HCT116 (cell line): ENCODE measurements around the gene COG8.

ENCODE experiments used
- CEBPB ChIP-seq: IDR thresholded peaks from 2 replicates; pipeline ENCODE4 v1.6.1; 2012; ENCODE audit warnings: low read depth
- EZH2 ChIP-seq: fragments of 200-600 bp; sonication (generic); IDR thresholded peaks from 2 replicates; pipeline ENCODE4 v1.6.1; 2017; ENCODE audit warnings: antibody characterized with exemption, mixed run types
- POLR2A ChIP-seq: IDR thresholded peaks from 2 replicates; pipeline ENCODE4 v1.7.0; 2011; ENCODE audit warnings: borderline replicate concordance; ENCODE audit not compliant: insufficient read depth, insufficient read length; ENCODE audit errors: extremely low read depth
- POLR2AphosphoS5 ChIP-seq: IDR thresholded peaks from 2 replicates; pipeline ENCODE4 v1.6.1; 2011; ENCODE audit warnings: mild to moderate bottlenecking, low read depth, low read length, moderate library complexity
- RAD21 ChIP-seq: IDR thresholded peaks from 2 replicates; pipeline ENCODE4 v1.6.1; 2012; ENCODE audit warnings: low read depth, mild to moderate bottlenecking
- SIN3A ChIP-seq: IDR thresholded peaks from 2 replicates; pipeline ENCODE4 v1.6.1; 2012; ENCODE audit warnings: low read depth
- TF ChIP-seq, protein P1 (sequence below), 3 experiments: fragments of 200-600 bp in 1 of 3; sonication (generic) in 1 of 3; IDR thresholded peaks in 2 of 3; conservative IDR thresholded peaks in 1 of 3; 2 replicates each; pipeline ENCODE4 v1.5.1; 2012 to 2017; ENCODE audit warnings: low read depth in 2 of 3, low read length in 2 of 3, antibody characterized with exemption in 1 of 3, borderline replicate concordance in 1 of 3, control low read depth in 1 of 3, mild to moderate bottlenecking in 1 of 3, mixed read lengths in 1 of 3, mixed run types in 1 of 3, moderate library complexity in 1 of 3; ENCODE audit not compliant: insufficient read depth in 1 of 3
- TF ChIP-seq, protein P2 (sequence below): IDR thresholded peaks from 2 replicates; pipeline ENCODE4 v1.6.1; 2012
- TF ChIP-seq, protein P3 (sequence below): IDR thresholded peaks from 2 replicates; pipeline ENCODE4 v1.6.1; 2012
- TF ChIP-seq, protein P4 (sequence below): IDR thresholded peaks from 2 replicates; pipeline ENCODE4 v1.6.1; 2011; ENCODE audit warnings: mild to moderate bottlenecking, low read length, moderate library complexity; ENCODE audit not compliant: insufficient replicate concordance; ENCODE audit errors: extremely low read depth

DNA sequence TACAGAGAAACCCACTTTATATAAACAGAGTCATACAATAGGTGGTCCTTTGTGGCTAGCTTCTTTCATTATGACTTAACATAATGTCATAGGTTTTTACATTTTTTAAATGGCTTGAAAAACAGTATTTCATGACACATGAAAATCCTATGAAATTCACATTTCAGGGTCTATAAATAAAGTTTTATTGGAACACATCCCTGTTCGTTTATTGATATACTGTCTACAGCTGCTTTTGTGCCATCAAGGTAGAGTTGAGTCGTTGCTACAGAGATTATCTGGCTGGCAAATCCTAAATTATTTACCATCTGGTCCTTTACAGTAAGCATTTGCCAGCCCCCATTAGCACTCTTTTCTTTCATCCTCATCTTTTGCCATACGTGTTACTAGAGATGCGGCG is 25.9 kb downstream of the COG8 start:
- TF ChIP-seq, protein P1, sequence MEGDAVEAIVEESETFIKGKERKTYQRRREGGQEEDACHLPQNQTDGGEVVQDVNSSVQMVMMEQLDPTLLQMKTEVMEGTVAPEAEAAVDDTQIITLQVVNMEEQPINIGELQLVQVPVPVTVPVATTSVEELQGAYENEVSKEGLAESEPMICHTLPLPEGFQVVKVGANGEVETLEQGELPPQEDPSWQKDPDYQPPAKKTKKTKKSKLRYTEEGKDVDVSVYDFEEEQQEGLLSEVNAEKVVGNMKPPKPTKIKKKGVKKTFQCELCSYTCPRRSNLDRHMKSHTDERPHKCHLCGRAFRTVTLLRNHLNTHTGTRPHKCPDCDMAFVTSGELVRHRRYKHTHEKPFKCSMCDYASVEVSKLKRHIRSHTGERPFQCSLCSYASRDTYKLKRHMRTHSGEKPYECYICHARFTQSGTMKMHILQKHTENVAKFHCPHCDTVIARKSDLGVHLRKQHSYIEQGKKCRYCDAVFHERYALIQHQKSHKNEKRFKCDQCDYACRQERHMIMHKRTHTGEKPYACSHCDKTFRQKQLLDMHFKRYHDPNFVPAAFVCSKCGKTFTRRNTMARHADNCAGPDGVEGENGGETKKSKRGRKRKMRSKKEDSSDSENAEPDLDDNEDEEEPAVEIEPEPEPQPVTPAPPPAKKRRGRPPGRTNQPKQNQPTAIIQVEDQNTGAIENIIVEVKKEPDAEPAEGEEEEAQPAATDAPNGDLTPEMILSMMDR (IDR thresholded peaks at IDR 0.05 in 2 of 3, conservative IDR thresholded peaks at IDR 0.05 in 1 of 3; ENCODE audit: borderline replicate concordance in 1 of 3, insufficient read depth in 1 of 3, low read depth in 2 of 3, low read length in 2 of 3), result no peak
- TF ChIP-seq, protein P2, sequence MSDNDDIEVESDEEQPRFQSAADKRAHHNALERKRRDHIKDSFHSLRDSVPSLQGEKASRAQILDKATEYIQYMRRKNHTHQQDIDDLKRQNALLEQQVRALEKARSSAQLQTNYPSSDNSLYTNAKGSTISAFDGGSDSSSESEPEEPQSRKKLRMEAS, result no peak
- TF ChIP-seq POLR2AphosphoS5 (no peak), CEBPB (no peak), EZH2 (no peak), POLR2A (no peak), RAD21 (no peak), SIN3A (no peak)
- TF ChIP-seq, protein P3, sequence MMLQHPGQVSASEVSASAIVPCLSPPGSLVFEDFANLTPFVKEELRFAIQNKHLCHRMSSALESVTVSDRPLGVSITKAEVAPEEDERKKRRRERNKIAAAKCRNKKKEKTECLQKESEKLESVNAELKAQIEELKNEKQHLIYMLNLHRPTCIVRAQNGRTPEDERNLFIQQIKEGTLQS, result no peak
- TF ChIP-seq, protein P4, sequence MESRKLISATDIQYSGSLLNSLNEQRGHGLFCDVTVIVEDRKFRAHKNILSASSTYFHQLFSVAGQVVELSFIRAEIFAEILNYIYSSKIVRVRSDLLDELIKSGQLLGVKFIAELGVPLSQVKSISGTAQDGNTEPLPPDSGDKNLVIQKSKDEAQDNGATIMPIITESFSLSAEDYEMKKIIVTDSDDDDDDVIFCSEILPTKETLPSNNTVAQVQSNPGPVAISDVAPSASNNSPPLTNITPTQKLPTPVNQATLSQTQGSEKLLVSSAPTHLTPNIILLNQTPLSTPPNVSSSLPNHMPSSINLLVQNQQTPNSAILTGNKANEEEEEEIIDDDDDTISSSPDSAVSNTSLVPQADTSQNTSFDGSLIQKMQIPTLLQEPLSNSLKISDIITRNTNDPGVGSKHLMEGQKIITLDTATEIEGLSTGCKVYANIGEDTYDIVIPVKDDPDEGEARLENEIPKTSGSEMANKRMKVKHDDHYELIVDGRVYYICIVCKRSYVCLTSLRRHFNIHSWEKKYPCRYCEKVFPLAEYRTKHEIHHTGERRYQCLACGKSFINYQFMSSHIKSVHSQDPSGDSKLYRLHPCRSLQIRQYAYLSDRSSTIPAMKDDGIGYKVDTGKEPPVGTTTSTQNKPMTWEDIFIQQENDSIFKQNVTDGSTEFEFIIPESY, result no peak
